WTC11 (cell line): ENCODE results near the gene C19orf67. TPM values are rescaled to one million over a fixed set of nuclear protein-coding genes. Genes with fewer than 3 reads are reported as not detected.

Source experiments
- ATAC-seq: fragments of 200-7000 bp; cut with Tn5 transposase; 2 replicates; pipeline ENCODE4 v1.10.0; 2021; ENCODE audit warnings: mild to moderate bottlenecking, moderate library complexity
- CTCF ChIA-PET: fragments of 300-600 bp; sonication (Branson Sonifier 250); formaldehyde crosslinking; loops from one replicate; lab custom pipeline; 2021; ENCODE audit warnings: antibody characterized with exemption; lab: Charles Lee
- POLR2A ChIA-PET: fragments of 350-600 bp; sonication (Branson Sonifier 250); formaldehyde crosslinking; loops from one replicate; lab custom pipeline; 2021; ENCODE audit warnings: antibody characterized with exemption; lab: Charles Lee
- DNase-seq: peaks from one replicate; pipeline ENCODE4 v3.0.0; 2021; ENCODE audit warnings: low spot score
- H3K27ac Mint-ChIP-seq: 2 replicates; pipeline ENCODE4 v1.8.0; 2021; ENCODE audit warnings: mixed read lengths
- H3K27me3 Mint-ChIP-seq: 2 replicates; pipeline ENCODE4 v1.8.0; 2021; ENCODE audit warnings: low read depth, mild to moderate bottlenecking, moderate library complexity, mixed read lengths
- H3K36me3 Mint-ChIP-seq: 2 replicates; pipeline ENCODE4 v1.8.0; 2021; ENCODE audit warnings: mixed read lengths
- H3K4me1 Mint-ChIP-seq: 2 replicates; pipeline ENCODE4 v1.8.0; 2022; ENCODE audit warnings: mixed read lengths
- H3K4me3 Mint-ChIP-seq: 2 replicates; pipeline ENCODE4 v1.8.0; 2021; ENCODE audit warnings: mild to moderate bottlenecking, moderate library complexity, mixed read lengths
- H3K9me3 Mint-ChIP-seq: 2 replicates; pipeline ENCODE4 v1.8.0; 2021; ENCODE audit warnings: mixed read lengths
- EMX1 ChIP-seq: fragments of 250-450 bp; sonication (Bioruptor Pico); IDR thresholded peaks from 2 replicates; pipeline ENCODE4 v1.8.0; 2021; ENCODE audit warnings: mild to moderate bottlenecking
- ESRRA ChIP-seq: sonication (generic); formaldehyde crosslinking; IDR thresholded peaks from 2 replicates; pipeline ENCODE4 v1.8.1; 2022; ENCODE audit warnings: mild to moderate bottlenecking, missing genetic modification reagents, borderline replicate concordance
- JUN ChIP-seq: sonication (generic); formaldehyde crosslinking; IDR thresholded peaks from 2 replicates; pipeline ENCODE4 v1.8.0; 2023; ENCODE audit warnings: mild to moderate bottlenecking, missing genetic modification reagents
- MXD4 ChIP-seq: fragments of 250-450 bp; sonication (Bioruptor Pico); IDR thresholded peaks from 2 replicates; pipeline ENCODE4 v1.8.0; 2021; ENCODE audit warnings: mild to moderate bottlenecking, moderate library complexity, borderline replicate concordance
- NFE2L1 ChIP-seq: sonication (generic); formaldehyde crosslinking; IDR thresholded peaks from 2 replicates; pipeline ENCODE4 v1.8.1; 2023; ENCODE audit warnings: missing genetic modification reagents
- NFYB ChIP-seq: sonication (generic); formaldehyde crosslinking; conservative IDR thresholded peaks from 2 replicates; pipeline ENCODE4 v1.8.0; 2022; ENCODE audit warnings: low read depth, missing genetic modification reagents
- NR1H2 ChIP-seq: sonication (generic); formaldehyde crosslinking; IDR thresholded peaks from 2 replicates; pipeline ENCODE4 v1.9.0; 2021; ENCODE audit warnings: mild to moderate bottlenecking, moderate library complexity, missing genetic modification reagents
- NR2C2 ChIP-seq: sonication (generic); formaldehyde crosslinking; IDR thresholded peaks from 2 replicates; pipeline ENCODE4 v1.8.0; 2022; ENCODE audit warnings: mild to moderate bottlenecking, missing genetic modification reagents
- NR3C1 ChIP-seq: sonication (generic); formaldehyde crosslinking; conservative IDR thresholded peaks from 2 replicates; pipeline ENCODE4 v1.8.1; 2023; ENCODE audit warnings: low read depth, mild to moderate bottlenecking, missing genetic modification reagents
- RORB ChIP-seq: fragments of 250-450 bp; sonication (Bioruptor Pico); IDR thresholded peaks from 2 replicates; pipeline ENCODE4 v1.9.0; 2021; ENCODE audit warnings: mild to moderate bottlenecking
- SP1 ChIP-seq: sonication (generic); formaldehyde crosslinking; conservative IDR thresholded peaks from 2 replicates; pipeline ENCODE4 v1.8.1; 2022; ENCODE audit warnings: missing genetic modification reagents
- TP53 ChIP-seq: sonication (generic); formaldehyde crosslinking; IDR thresholded peaks from 2 replicates; pipeline ENCODE4 v1.8.1; 2023; ENCODE audit warnings: mild to moderate bottlenecking, missing genetic modification reagents
- ZNF219 ChIP-seq: sonication (generic); formaldehyde crosslinking; IDR thresholded peaks from 2 replicates; pipeline ENCODE4 v1.8.0; 2023; ENCODE audit warnings: missing genetic modification reagents, mild to moderate bottlenecking, borderline replicate concordance
- ZNF263 ChIP-seq: sonication (generic); formaldehyde crosslinking; IDR thresholded peaks from 2 replicates; pipeline ENCODE4 v1.8.1; 2022; ENCODE audit warnings: low read depth, mild to moderate bottlenecking, moderate library complexity, missing genetic modification reagents
- total RNA-seq: library from RNA; stranded (reverse); gene quantifications from 3 replicates; pipeline ENCODE4 v1.2.3, GENCODE V29; 2021
- TF ChIP-seq, protein P1 (sequence below): fragments of 250-450 bp; sonication (Bioruptor Pico); IDR thresholded peaks from 2 replicates; pipeline ENCODE4 v1.9.0; 2021; ENCODE audit warnings: mild to moderate bottlenecking, borderline replicate concordance
- TF ChIP-seq, protein P2 (sequence below): sonication (generic); formaldehyde crosslinking; IDR thresholded peaks from 2 replicates; pipeline ENCODE4 v1.8.1; 2023; ENCODE audit warnings: mild to moderate bottlenecking, missing genetic modification reagents, moderate library complexity
- TF ChIP-seq, protein P3 (sequence below): fragments of 250-450 bp; sonication (Bioruptor Pico); IDR thresholded peaks from 2 replicates; pipeline ENCODE4 v2.1.2; 2022; ENCODE audit warnings: mild to moderate bottlenecking, moderate library complexity
- TF ChIP-seq, protein P4 (sequence below): fragments of 250-450 bp; sonication (Bioruptor Pico); IDR thresholded peaks from 2 replicates; pipeline ENCODE4 v1.8.0; 2021; ENCODE audit warnings: mild to moderate bottlenecking
- TF ChIP-seq, protein P5 (sequence below): sonication (generic); formaldehyde crosslinking; conservative IDR thresholded peaks from 2 replicates; pipeline ENCODE4 v1.8.1; 2023; ENCODE audit warnings: mild to moderate bottlenecking, low read depth, missing genetic modification reagents, moderate library complexity
- TF ChIP-seq, protein P6 (sequence below): fragments of 250-450 bp; sonication (Bioruptor Pico); IDR thresholded peaks from 2 replicates; pipeline ENCODE4 v1.9.0; 2021; ENCODE audit warnings: mild to moderate bottlenecking

Gene C19orf67
- total RNA-seq, 1 experiment from 2014 or later: 0.35 TPM

DNA sequence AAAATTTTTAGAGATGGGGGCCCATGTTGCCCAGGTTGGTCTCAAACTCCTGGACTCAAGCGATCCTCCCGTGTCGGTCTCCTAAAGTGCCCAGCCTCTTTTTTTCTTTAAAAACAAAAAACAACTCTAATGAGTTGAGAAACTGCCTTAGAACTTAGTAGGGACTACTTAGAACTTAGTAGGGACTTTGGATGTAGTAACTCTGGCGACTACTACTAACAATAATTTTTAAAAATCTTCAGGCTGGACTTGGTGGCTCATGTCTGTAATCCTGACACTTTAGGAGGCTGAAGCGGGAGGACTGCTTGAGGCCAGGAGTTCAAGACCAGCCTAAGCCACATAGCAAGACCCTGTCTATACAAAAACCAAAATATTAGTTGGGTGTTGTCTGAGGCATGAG, 515 bp upstream of the C19orf67 start:
- no peak overlapping the region for H3K27ac Mint-ChIP-seq
- TF ChIP-seq RORB (CRISPR knock-in tag) (no peak), ZNF263 (CRISPR knock-in tag) (no peak), NR2C2 (CRISPR knock-in tag) (no peak), MXD4 (CRISPR knock-in tag) (no peak), NR3C1 (CRISPR knock-in tag) (no peak), TP53 (CRISPR knock-in tag) (no peak), EMX1 (CRISPR knock-in tag) (no peak), ESRRA (CRISPR knock-in tag) (no peak), ZNF219 (CRISPR knock-in tag) (no peak), NFYB (CRISPR knock-in tag) (no peak), NR1H2 (no peak), NFE2L1 (CRISPR knock-in tag) (no peak), SP1 (CRISPR knock-in tag) (no peak), JUN (CRISPR knock-in tag) (no peak)
- TF ChIP-seq, protein P1, sequence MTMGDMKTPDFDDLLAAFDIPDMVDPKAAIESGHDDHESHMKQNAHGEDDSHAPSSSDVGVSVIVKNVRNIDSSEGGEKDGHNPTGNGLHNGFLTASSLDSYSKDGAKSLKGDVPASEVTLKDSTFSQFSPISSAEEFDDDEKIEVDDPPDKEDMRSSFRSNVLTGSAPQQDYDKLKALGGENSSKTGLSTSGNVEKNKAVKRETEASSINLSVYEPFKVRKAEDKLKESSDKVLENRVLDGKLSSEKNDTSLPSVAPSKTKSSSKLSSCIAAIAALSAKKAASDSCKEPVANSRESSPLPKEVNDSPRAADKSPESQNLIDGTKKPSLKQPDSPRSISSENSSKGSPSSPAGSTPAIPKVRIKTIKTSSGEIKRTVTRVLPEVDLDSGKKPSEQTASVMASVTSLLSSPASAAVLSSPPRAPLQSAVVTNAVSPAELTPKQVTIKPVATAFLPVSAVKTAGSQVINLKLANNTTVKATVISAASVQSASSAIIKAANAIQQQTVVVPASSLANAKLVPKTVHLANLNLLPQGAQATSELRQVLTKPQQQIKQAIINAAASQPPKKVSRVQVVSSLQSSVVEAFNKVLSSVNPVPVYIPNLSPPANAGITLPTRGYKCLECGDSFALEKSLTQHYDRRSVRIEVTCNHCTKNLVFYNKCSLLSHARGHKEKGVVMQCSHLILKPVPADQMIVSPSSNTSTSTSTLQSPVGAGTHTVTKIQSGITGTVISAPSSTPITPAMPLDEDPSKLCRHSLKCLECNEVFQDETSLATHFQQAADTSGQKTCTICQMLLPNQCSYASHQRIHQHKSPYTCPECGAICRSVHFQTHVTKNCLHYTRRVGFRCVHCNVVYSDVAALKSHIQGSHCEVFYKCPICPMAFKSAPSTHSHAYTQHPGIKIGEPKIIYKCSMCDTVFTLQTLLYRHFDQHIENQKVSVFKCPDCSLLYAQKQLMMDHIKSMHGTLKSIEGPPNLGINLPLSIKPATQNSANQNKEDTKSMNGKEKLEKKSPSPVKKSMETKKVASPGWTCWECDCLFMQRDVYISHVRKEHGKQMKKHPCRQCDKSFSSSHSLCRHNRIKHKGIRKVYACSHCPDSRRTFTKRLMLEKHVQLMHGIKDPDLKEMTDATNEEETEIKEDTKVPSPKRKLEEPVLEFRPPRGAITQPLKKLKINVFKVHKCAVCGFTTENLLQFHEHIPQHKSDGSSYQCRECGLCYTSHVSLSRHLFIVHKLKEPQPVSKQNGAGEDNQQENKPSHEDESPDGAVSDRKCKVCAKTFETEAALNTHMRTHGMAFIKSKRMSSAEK (CRISPR knock-in tag): no peak
- TF ChIP-seq, protein P2, sequence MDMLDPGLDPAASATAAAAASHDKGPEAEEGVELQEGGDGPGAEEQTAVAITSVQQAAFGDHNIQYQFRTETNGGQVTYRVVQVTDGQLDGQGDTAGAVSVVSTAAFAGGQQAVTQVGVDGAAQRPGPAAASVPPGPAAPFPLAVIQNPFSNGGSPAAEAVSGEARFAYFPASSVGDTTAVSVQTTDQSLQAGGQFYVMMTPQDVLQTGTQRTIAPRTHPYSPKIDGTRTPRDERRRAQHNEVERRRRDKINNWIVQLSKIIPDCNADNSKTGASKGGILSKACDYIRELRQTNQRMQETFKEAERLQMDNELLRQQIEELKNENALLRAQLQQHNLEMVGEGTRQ (CRISPR knock-in tag): no peak
- TF ChIP-seq, protein P3, sequence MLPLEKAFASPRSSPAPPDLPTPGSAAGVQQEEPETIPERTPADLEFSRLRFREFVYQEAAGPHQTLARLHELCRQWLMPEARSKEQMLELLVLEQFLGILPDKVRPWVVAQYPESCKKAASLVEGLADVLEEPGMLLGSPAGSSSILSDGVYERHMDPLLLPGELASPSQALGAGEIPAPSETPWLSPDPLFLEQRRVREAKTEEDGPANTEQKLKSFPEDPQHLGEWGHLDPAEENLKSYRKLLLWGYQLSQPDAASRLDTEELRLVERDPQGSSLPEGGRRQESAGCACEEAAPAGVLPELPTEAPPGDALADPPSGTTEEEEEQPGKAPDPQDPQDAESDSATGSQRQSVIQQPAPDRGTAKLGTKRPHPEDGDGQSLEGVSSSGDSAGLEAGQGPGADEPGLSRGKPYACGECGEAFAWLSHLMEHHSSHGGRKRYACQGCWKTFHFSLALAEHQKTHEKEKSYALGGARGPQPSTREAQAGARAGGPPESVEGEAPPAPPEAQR (CRISPR knock-in tag): no peak
- TF ChIP-seq, protein P4, sequence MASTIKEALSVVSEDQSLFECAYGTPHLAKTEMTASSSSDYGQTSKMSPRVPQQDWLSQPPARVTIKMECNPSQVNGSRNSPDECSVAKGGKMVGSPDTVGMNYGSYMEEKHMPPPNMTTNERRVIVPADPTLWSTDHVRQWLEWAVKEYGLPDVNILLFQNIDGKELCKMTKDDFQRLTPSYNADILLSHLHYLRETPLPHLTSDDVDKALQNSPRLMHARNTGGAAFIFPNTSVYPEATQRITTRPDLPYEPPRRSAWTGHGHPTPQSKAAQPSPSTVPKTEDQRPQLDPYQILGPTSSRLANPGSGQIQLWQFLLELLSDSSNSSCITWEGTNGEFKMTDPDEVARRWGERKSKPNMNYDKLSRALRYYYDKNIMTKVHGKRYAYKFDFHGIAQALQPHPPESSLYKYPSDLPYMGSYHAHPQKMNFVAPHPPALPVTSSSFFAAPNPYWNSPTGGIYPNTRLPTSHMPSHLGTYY (CRISPR knock-in tag): no peak
- TF ChIP-seq, protein P5, sequence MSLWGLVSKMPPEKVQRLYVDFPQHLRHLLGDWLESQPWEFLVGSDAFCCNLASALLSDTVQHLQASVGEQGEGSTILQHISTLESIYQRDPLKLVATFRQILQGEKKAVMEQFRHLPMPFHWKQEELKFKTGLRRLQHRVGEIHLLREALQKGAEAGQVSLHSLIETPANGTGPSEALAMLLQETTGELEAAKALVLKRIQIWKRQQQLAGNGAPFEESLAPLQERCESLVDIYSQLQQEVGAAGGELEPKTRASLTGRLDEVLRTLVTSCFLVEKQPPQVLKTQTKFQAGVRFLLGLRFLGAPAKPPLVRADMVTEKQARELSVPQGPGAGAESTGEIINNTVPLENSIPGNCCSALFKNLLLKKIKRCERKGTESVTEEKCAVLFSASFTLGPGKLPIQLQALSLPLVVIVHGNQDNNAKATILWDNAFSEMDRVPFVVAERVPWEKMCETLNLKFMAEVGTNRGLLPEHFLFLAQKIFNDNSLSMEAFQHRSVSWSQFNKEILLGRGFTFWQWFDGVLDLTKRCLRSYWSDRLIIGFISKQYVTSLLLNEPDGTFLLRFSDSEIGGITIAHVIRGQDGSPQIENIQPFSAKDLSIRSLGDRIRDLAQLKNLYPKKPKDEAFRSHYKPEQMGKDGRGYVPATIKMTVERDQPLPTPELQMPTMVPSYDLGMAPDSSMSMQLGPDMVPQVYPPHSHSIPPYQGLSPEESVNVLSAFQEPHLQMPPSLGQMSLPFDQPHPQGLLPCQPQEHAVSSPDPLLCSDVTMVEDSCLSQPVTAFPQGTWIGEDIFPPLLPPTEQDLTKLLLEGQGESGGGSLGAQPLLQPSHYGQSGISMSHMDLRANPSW (CRISPR knock-in tag): no peak
- TF ChIP-seq, protein P6, sequence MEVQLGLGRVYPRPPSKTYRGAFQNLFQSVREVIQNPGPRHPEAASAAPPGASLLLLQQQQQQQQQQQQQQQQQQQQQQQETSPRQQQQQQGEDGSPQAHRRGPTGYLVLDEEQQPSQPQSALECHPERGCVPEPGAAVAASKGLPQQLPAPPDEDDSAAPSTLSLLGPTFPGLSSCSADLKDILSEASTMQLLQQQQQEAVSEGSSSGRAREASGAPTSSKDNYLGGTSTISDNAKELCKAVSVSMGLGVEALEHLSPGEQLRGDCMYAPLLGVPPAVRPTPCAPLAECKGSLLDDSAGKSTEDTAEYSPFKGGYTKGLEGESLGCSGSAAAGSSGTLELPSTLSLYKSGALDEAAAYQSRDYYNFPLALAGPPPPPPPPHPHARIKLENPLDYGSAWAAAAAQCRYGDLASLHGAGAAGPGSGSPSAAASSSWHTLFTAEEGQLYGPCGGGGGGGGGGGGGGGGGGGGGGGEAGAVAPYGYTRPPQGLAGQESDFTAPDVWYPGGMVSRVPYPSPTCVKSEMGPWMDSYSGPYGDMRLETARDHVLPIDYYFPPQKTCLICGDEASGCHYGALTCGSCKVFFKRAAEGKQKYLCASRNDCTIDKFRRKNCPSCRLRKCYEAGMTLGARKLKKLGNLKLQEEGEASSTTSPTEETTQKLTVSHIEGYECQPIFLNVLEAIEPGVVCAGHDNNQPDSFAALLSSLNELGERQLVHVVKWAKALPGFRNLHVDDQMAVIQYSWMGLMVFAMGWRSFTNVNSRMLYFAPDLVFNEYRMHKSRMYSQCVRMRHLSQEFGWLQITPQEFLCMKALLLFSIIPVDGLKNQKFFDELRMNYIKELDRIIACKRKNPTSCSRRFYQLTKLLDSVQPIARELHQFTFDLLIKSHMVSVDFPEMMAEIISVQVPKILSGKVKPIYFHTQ: no peak
- peaks cover 7% of the 10 kb centered on the region for H3K4me1 Mint-ChIP-seq
- no peak for DNase-seq
- ATAC-seq: no peak
- peaks cover 31% of the 10 kb centered on the region for H3K27me3 Mint-ChIP-seq
- H3K9me3 Mint-ChIP-seq: no peaks in the 10 kb centered on the region
- H3K36me3 Mint-ChIP-seq: peaks cover 18% of the 10 kb centered on the region
- H3K4me3 Mint-ChIP-seq: peak overlapping the region; percentile 57
- POLR2A ChIA-PET: no interaction called here
- CTCF ChIA-PET: interaction anchor here (0.6 to 1.5 kb wide), 7 partner anchors 9 to 213 kb away, joined by 3 to 5 read pairs (median 3); a partner anchor contains a TSS
